Stimulated activated CD8-positive, alpha-beta memory T cell treated with anti-CD3 and anti-CD28 coated beads, Interleukin-4, amount 100 ng/mL, for 24 hours (primary cell): ENCODE results near the gene STBD1.
"Not testable (repeated sequence)": the region's sequence is repeated elsewhere in the genome, so short reads cannot be mapped to it uniquely, and the experiment has no call there.

Experiments used
- DNase-seq: peaks from one replicate; pipeline ENCODE4 v3.0.0-alpha.2; 2020; ENCODE audit warnings: low read depth

STBD1 gene

DNA sequence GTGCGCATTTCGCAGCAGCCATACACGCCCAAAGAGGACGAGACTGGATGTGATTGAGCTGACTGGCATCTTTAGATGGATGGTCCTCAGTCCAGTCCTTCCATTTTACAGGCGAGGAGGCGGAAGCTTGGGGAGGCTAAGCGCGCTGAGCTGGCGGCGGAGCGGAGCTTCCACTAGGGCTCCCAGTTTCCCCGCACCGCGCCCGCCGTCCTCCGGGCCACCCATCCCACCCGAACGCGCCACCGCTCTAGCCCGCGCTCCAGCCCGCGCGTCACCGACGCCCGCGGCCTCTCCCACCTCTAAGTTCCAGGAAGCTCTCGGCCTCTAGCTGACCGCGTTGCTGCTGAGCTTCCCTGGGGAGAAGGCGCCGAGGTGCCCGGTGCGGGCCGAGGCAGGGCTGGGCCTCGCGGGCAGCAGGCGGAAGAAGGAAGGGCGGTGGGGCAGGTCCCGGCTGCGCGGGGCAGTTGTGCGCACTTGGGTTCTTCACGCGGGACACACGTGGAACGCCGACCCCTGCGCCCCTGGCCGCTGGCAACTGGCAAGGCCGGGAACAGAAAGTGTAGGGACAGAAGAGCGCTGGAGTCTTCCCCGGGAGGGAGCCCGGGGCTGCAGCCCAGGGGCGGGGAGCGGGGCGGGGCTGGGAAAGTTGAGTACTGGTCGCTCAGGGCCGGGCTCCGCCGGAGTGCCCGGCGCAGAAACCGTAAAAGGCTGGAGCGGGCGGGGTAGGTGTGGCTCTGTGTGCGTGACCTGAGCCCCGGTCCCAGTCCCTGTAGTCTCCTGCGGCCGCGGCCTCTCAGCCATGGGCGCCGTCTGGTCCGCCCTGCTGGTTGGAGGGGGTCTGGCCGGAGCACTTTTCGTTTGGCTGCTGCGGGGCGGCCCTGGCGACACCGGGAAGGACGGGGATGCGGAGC is at the start of gene STBD1:
TSS of gene STBD1 (plus strand) at position 763 of the 911 bp plus-strand sequence. CDS start at position 800, 37 bp downstream.
- peak; percentile 6 for DNase-seq

GRCh38 chr4:76256968-76257367 is 49.6 kb upstream of the STBD1 start:
- DNase-seq: no peak

- no peak for DNase-seq
These were observed 48.7 kb upstream of the STBD1 start for GRCh38 chr4:76257824-76258223.

DNA sequence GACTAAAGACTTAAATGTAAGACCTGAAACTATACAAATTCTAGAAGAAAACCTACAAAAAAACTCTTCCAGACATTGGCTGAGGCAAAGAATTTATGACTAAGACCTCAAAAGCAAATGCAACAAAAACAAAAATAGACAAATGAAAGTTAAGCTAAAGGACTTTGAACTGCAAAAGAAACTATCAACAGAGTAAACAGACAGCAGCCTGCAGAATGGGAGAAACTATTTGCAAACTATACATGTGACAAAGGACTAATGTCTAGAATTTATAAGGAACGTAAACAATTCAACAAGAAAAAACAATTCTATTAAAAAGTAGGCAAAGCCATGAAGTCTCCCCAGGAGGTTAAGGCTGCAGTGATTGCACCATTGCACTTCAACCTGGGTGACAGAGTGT is 46.0 kb upstream of the STBD1 start:
- DNase-seq: no peak

DNA sequence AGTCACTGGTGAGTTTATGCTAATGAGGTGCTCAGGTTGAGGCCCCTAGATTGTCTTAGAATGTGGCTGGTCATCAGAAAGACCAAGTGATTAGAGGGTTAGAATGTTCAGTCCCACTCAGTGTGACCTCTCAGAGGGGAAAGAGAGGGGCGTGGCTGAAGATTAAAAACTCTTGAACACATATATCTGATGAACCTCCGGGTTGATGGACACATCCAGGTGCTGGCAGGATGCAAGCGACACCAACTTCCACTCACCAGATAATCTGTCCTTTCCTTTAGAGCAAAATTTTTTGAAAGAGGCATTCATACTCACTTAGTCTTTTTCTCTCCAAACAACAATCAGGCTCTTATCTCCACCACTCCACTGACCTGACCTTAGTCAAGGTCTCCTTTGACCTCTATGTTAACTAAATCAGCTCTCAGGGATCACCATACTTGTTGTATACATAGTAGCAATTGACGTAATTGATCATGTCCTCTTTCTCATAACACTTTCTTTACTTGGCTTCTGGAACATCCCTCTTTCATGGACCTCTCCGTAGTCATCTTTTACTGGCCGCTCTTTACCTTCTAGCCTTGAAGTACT is 40.8 kb upstream of the STBD1 start:
- DNase-seq: no peak

GRCh38 chr4:76266627-76267026 is 39.9 kb upstream of the STBD1 start:
- DNase-seq: no peak

- no peak for DNase-seq
These were observed 38.7 kb upstream of the STBD1 start for GRCh38 chr4:76267811-76268210.

DNA sequence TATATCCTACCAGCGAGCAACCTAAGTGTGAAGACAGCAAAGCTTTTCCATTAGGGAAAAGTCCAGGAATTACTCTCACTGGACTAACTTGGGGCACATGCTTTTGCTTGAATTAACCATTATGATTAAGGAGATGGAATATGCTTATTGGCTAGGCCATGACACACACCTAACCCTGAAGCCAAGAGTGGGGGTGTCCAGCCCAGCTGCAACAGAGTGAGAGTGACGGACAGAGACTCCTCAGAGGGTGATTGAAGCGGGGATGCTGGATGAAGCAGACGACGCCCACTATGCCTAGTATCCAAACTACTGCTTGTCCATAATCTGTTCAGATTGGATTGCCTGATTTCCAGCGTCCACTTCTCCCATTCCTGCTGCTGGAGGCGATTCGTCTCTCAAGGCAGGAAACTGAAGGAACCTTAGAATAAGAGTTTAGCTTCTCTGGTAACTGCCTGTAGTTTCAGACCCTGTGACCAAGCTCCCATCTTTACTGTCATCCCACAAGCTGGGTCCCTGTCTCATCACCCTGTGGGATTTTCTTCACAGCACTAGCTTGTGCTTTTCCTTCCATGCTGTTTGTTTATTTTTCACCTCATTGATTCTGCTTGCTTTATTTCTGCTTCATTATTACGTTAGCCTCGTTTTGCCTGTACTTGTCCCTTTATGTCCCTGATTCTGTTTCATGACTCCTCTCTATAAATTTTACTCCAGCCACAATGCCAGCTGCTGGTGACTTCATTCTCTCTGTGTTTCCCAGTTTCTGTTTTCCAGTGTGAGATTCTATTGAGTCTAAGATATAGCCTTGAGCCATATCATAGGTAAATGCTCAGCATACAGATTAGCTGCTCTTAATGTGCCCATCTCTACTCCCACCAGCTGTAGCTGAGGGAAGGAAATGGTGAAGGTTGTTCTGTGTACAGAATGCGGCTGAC is 36.0 kb upstream of the STBD1 start:
- no peak for DNase-seq

DNA sequence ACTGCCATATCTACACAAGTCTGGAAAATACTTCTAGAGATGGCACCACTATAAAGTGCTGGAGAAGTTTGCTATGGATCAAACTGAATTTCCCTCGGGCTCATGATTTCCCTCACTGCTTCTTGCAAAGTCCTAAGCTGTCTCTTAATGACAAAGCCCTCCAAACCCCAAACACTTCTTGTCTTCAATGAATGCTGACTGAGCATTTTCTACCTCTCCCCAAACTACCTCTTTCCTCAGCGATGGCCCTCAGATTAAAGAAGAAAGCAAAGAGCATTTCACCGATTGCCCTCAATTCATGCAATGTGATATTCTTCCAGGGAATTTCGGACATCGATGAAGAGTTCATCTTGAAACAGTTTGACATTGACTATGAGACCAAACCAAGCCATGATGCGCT is 35.3 kb upstream of the STBD1 start:
- no peak for DNase-seq

DNA sequence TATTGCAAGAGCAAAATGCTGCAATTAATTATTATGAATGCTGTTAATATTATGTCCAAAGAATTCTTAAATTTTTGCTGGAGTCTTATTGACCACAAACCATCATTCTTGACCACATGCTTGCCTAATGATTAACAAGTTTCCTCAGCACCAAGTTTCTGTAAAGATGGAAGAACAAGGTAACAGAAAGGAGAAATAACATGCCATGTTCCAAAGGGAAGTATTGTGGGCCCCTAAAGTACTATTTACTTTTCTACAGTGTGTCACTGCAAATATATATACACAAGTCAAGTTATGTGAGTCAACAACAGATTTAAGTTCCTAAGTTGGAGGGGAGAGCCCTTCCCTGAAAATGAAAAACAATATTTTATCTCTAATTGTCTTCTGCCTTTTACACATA is 34.5 kb upstream of the STBD1 start:
- DNase-seq: no peak

- DNase-seq: no peak
These were observed 34.0 kb upstream of the STBD1 start for GRCh38 chr4:76272582-76272981.

DNA sequence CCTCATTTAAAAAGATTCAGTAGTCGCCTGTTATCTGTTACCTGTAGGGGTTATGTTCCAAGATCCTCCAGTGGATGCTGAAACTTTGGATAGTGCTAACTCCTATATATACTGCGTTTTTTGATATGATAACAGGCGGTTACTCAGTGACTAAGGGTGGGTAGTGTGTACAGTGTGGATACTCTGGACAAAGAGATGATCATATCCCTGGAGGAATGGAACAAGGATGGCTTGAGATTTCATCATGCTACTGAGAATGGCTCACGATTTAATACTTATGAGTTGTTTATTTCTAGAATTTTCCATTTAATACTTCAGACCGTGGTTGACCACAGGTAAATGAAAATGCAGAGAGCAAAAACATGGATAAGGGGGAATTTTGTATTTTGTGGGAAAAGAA is 33.5 kb upstream of the STBD1 start:
- no peak for DNase-seq

- no peak for DNase-seq
These were observed 30.9 kb upstream of the STBD1 start for GRCh38 chr4:76275486-76276124.

- no peak for DNase-seq
These were observed 29.7 kb upstream of the STBD1 start for GRCh38 chr4:76276813-76277212.

- no peak for DNase-seq
These were observed 28.9 kb upstream of the STBD1 start for GRCh38 chr4:76277667-76278066.

DNA sequence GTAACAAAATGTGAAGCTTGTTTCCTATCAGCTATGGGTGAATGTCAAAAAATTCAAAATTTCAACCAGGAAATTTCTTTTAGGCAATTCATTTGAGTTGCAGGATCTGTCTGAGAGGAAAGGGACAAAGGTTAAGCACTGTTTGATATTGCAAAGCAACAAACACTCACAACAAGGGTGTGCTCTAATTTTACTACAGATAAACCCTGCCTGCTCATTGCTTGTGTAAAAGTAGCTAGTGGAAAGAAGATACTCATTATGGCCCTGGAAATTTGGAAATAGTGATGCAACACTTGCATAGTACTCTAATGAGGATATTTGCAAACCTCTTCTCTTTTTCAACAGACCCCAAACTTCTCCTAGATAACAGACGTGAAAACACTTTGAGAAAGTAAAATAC is 27.9 kb upstream of the STBD1 start:
- DNase-seq: no peak

- DNase-seq: no peak
These were observed 27.1 kb upstream of the STBD1 start for GRCh38 chr4:76279462-76279861.

- DNase-seq: no peak
These were observed 25.8 kb upstream of the STBD1 start for GRCh38 chr4:76280488-76281441.

DNA sequence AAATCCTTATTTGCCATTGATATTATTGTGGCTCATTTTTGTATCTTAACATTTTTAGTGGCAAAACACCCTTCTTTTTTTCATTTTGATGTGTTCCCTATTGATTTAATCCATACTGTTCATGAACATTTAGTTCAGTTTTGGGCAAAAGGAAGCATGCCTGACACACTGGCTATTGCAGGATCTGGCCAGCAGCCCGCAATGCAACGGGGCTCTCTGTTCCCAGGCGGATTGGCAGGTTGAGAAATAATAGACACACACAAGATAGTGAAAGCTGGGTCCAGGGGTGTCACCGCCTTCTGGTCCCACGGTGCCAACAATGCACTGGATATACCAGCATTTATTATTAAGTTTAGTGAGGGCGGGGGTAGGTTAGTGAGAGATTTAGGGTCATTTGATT is 24.9 kb upstream of the STBD1 start:
- DNase-seq: not testable (repeated sequence)

- no peak for DNase-seq
These were observed 23.4 kb upstream of the STBD1 start for GRCh38 chr4:76282941-76283689.
